Measurements from ENCODE around the gene EHMT1.

GRCh38 chr9:137643921-137644320 is 25.1 kb downstream of the EHMT1 start:
- no peak for TF ChIP-seq POLR2AphosphoS5 (IDR thresholded peaks at IDR 0.05; ENCODE audit: low read depth, low read length)
- TF ChIP-seq TAF1 (IDR thresholded peaks at IDR 0.05; ENCODE audit: borderline replicate concordance, low read depth, low read length), result no peak
